ENCODE results near the gene DIP2C.

DNA sequence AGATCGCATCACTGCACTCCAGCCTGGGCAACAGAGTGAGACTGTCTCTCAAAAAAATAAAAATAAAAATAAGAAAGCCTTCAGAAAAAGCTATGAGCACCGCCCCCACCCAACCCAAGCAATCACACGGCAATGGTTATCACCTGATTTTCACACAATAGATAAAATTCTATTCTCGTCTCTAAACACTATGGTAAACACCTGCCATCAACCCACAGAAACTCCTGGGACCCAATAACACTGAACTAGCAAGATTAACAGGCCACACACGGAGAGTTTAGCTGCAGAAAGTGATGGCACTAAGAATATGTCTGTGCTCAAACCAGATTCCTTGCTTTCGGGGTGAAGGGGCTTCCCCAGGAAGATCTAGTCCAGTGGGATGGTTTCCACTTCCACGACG is 173.8 kb downstream of the DIP2C start:
- TF ChIP-seq EZH2phosphoT487 (IDR thresholded peaks at IDR 0.05) (no peak), CTCF (IDR thresholded peaks at IDR 0.05) (no peak)

All from neural progenitor cell (in vitro differentiated cells).